Upper lobe of left lung (tissue), 4 donors: ENCODE data around the gene MTREX.

Source experiments
- EP300 ChIP-seq, 4 donors: sonication (generic); formaldehyde crosslinking; IDR thresholded peaks; one replicate each; pipeline ENCODE4 v1.5.1; 2017; ENCODE audit warnings: antibody characterized with exemption in 4 of 4, control low read depth in 2 of 4
- POLR2A ChIP-seq, 4 donors: fragments of 450-650 bp; IDR thresholded peaks; one replicate each; pipeline ENCODE4 v1.5.1; 2016 to 2017; ENCODE audit warnings: antibody characterized with exemption in 4 of 4, mild to moderate bottlenecking in 2 of 4
- POLR2AphosphoS5 ChIP-seq, 2 donors: sonication (generic); formaldehyde crosslinking; IDR thresholded peaks; one replicate each; pipeline ENCODE4 v1.5.1; 2017; ENCODE audit warnings: antibody characterized with exemption in 2 of 2
- TF ChIP-seq, protein P1 (sequence below), 6 experiments: fragments of 450-650 bp in 4 of 6; fragments of 200-600 bp in 2 of 6; sonication (generic) in 2 of 6; IDR thresholded peaks; one replicate each; pipeline ENCODE4 v1.5.1; 2016 to 2019; ENCODE audit warnings: antibody characterized with exemption in 6 of 6

DNA sequence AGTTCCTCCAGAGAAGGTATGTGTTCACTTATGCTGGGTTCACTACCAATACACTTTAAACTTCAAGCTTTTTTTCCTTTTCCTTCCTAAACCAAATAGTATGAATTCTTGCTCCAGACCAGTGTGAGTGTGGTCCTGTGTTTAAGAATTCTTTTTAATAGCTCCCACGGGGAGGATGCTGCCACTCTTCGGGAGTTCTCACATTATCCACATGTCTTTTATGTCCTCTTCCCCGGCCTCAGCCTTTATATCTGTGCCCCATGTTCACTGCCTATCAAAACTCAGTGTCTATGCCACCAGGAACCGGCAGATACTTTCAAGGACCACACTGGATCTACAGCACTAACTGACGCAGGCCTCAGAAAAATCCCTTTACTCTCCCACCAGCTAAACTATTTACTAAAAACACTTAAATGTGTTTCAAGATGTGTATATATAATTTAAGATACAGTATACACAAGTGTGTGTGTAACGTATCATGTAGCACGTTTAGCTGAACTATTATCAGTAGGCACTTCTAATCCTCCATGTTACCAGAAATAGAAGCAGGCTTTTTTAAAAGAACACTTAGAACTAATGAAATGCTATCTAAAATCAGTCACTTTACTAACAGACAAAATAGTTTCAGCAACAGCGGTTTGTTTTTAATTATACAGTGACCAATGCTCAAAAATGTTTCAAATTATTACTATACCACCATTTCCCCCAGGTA is 139.0 kb downstream of the MTREX start:
- TF ChIP-seq, protein P1, sequence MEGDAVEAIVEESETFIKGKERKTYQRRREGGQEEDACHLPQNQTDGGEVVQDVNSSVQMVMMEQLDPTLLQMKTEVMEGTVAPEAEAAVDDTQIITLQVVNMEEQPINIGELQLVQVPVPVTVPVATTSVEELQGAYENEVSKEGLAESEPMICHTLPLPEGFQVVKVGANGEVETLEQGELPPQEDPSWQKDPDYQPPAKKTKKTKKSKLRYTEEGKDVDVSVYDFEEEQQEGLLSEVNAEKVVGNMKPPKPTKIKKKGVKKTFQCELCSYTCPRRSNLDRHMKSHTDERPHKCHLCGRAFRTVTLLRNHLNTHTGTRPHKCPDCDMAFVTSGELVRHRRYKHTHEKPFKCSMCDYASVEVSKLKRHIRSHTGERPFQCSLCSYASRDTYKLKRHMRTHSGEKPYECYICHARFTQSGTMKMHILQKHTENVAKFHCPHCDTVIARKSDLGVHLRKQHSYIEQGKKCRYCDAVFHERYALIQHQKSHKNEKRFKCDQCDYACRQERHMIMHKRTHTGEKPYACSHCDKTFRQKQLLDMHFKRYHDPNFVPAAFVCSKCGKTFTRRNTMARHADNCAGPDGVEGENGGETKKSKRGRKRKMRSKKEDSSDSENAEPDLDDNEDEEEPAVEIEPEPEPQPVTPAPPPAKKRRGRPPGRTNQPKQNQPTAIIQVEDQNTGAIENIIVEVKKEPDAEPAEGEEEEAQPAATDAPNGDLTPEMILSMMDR (IDR thresholded peaks at IDR 0.05): no peak
- no peak for TF ChIP-seq POLR2A (IDR thresholded peaks at IDR 0.05)
- TF ChIP-seq POLR2AphosphoS5 (IDR thresholded peaks at IDR 0.05): no peak
- TF ChIP-seq EP300 (IDR thresholded peaks at IDR 0.05): no peak
